IMR-90 (cell line): ENCODE results near the gene NKAIN2. TPM values are rescaled to one million over a fixed set of nuclear protein-coding genes. Genes with fewer than 3 reads are reported as not detected.
"Not testable (repeated sequence)": the region's sequence is repeated elsewhere in the genome, so short reads cannot be mapped to it uniquely, and the experiment has no call there.

Source experiments
- ATAC-seq: fragments of 200-7000 bp; cut with Tn5 transposase; 2 replicates; pipeline ENCODE4 v1.9.1; 2020; ENCODE audit warnings: low read depth, mild to moderate bottlenecking, moderate library complexity
- BruUV-seq: library from RNA; stranded (reverse); fragments of 400-500 nt; replicated peaks from 2 replicates; lab custom pipeline; 2021; lab: Mats Ljungman, UMichigan
- CTCF ChIA-PET: fragments of 300-600 bp; formaldehyde crosslinking; extraction: SDS; loops from one replicate; lab custom pipeline; 2021; ENCODE audit warnings: antibody characterized with exemption; lab: Yijun Ruan, JAX
- POLR2A ChIA-PET: fragments of 300-600 bp; sonication (Branson Sonifier 250); formaldehyde crosslinking; loops from one replicate; lab custom pipeline; 2022; ENCODE audit warnings: antibody characterized with exemption; ENCODE audit not compliant: unreplicated experiment; lab: Charles Lee
- DNase-seq: peaks from one replicate; pipeline ENCODE4 v3.0.0; 2013
- H2AFZ ChIP-seq: replicated peaks from 2 replicates; pipeline ENCODE3; 2013; ENCODE audit warnings: low read length, mild to moderate bottlenecking; ENCODE audit not compliant: poor library complexity
- H2AK5ac ChIP-seq: 2 replicates; pipeline ENCODE4 v1.6.1; 2013; ENCODE audit warnings: low read depth, low read length, inconsistent platforms
- H2AK9ac ChIP-seq: replicated peaks from 2 replicates; pipeline ENCODE3; 2013; ENCODE audit warnings: mild to moderate bottlenecking, low read depth, low read length, moderate library complexity; ENCODE audit not compliant: poor library complexity
- H2BK120ac ChIP-seq: 2 replicates; pipeline ENCODE4 v1.6.1; 2013; ENCODE audit warnings: low read depth, low read length, inconsistent platforms
- H2BK15ac ChIP-seq: 3 replicates; pipeline ENCODE4 v1.6.1; 2013; ENCODE audit warnings: low read depth, low read length, inconsistent platforms
- H2BK20ac ChIP-seq: 2 replicates; pipeline ENCODE4 v1.6.1; 2013; ENCODE audit warnings: low read depth, mild to moderate bottlenecking, inconsistent platforms, low read length, moderate library complexity
- H2BK5ac ChIP-seq: 2 replicates; pipeline ENCODE4 v1.6.1; 2013; ENCODE audit warnings: mild to moderate bottlenecking, low read depth, low read length, inconsistent platforms; ENCODE audit not compliant: poor library complexity, severe bottlenecking
- H3K14ac ChIP-seq: replicated peaks from 2 replicates; pipeline ENCODE4 v1.6.1; 2013; ENCODE audit warnings: low read depth, low read length, inconsistent platforms
- H3K18ac ChIP-seq: 2 replicates; pipeline ENCODE4 v1.6.1; 2013; ENCODE audit warnings: low read depth, low read length, control low read depth
- H3K23ac ChIP-seq: 2 replicates; pipeline ENCODE4 v1.6.1; 2013; ENCODE audit warnings: low read depth, low read length, inconsistent platforms
- H3K27ac ChIP-seq: 2 replicates; pipeline ENCODE4 v1.5.1; 2013; ENCODE audit warnings: mild to moderate bottlenecking, control low read depth, low read length; ENCODE audit not compliant: insufficient read depth
- H3K27me3 ChIP-seq: 2 replicates; pipeline ENCODE4 v1.6.1; 2013; ENCODE audit warnings: low read length; ENCODE audit not compliant: control insufficient read depth, insufficient read depth
- H3K36me3 ChIP-seq: 2 replicates; pipeline ENCODE4 v1.6.1; 2013; ENCODE audit warnings: low read length, mixed read lengths; ENCODE audit not compliant: control insufficient read depth, insufficient read depth
- H3K4ac ChIP-seq: 2 replicates; pipeline ENCODE4 v1.6.1; 2013; ENCODE audit warnings: low read depth, low read length, inconsistent platforms
- H3K4me1 ChIP-seq: 2 replicates; pipeline ENCODE4 v1.6.1; 2013; ENCODE audit warnings: low read length, mixed read lengths; ENCODE audit not compliant: control insufficient read depth, insufficient read depth
- H3K4me2 ChIP-seq: 2 replicates; pipeline ENCODE4 v1.6.1; 2013; ENCODE audit warnings: low read depth, mild to moderate bottlenecking, control low read depth, low read length, moderate library complexity
- H3K4me3 ChIP-seq: 2 replicates; pipeline ENCODE4 v1.5.1; 2013; ENCODE audit warnings: low read depth, mild to moderate bottlenecking, control low read depth, low read length, moderate library complexity; ENCODE audit not compliant: insufficient read depth
- H3K56ac ChIP-seq: 2 replicates; pipeline ENCODE4 v1.6.1; 2013; ENCODE audit warnings: low read length, inconsistent platforms; ENCODE audit not compliant: insufficient read depth; ENCODE audit errors: extremely low read depth
- H3K79me1 ChIP-seq, 2 experiments: 2 replicates each; pipeline ENCODE4 v1.6.1; 2013; ENCODE audit warnings: low read length in 2 of 2, inconsistent platforms in 1 of 2, low read depth in 1 of 2
- H3K9ac ChIP-seq: 2 replicates; pipeline ENCODE4 v1.6.1; 2013; ENCODE audit warnings: low read depth, low read length, control low read depth
- H3K9me1 ChIP-seq: 2 replicates; pipeline ENCODE4 v1.6.1; 2013; ENCODE audit warnings: low read length, inconsistent platforms; ENCODE audit not compliant: insufficient read depth
- H3K9me3 ChIP-seq: 2 replicates; pipeline ENCODE4 v1.6.1; 2013; ENCODE audit warnings: low read length; ENCODE audit not compliant: control insufficient read depth, insufficient read depth
- H4K20me1 ChIP-seq: 2 replicates; pipeline ENCODE4 v1.6.1; 2013; ENCODE audit warnings: low read length, inconsistent platforms; ENCODE audit not compliant: insufficient read depth
- H4K5ac ChIP-seq: 2 replicates; pipeline ENCODE4 v1.6.1; 2013; ENCODE audit warnings: mild to moderate bottlenecking, low read depth, low read length, control low read depth
- H4K8ac ChIP-seq, 2 experiments: 2 replicates each; pipeline ENCODE4 v1.6.1; 2013; ENCODE audit warnings: low read depth in 2 of 2, low read length in 2 of 2, control low read depth in 1 of 2, inconsistent platforms in 1 of 2
- H4K91ac ChIP-seq: 2 replicates; pipeline ENCODE4 v1.6.1; 2013; ENCODE audit warnings: low read depth, low read length, inconsistent platforms; ENCODE audit not compliant: insufficient read depth
- WGBS, 2 experiments: methylation state at CpG; one replicate each; pipeline versions ENCODE4 v1.1.5 to v1.1.7; 2013; ENCODE audit warnings: missing lambda C conversion rate in 2 of 2; ENCODE audit not compliant: insufficient read length in 1 of 2; ENCODE audit errors: extremely low coverage in 2 of 2; 5-methylcytosine and 5-hydroxymethylcytosine counted together
- dilution Hi-C: fragments of 300-500 bp; cut with HindIII; formaldehyde crosslinking; loops from one replicate; pipeline ENCODE4 v1.14.3; 2018; ENCODE audit warnings: low sequenced_read_pairs; ENCODE audit not compliant: unreplicated experiment
- in situ Hi-C: fragments of 300-500 bp; cut with MboI; formaldehyde crosslinking; loops from 3 replicates; pipeline ENCODE4 v1.14.3; 2019; ENCODE audit warnings: low sequenced_read_pairs, inconsistent platforms, mixed read lengths
- intact Hi-C: fragments of 100-400 bp; cut with micrococcal nuclease; formaldehyde crosslinking; loops from 2 replicates; pipeline ENCODE4 v1.10.0; 2022
- polyA plus RNA-seq, 3 experiments: library from polyadenylated mRNA; depleted of rRNA; stranded (reverse); fragments of >200 nt; gene quantifications; 2 replicates each; pipeline ENCODE4 v1.2.3, GENCODE V29; 2012; ENCODE audit warnings: low replicate concordance in 1 of 3
- total RNA-seq: library from RNA; depleted of rRNA; stranded (reverse); fragments of >200 nt; gene quantifications from 2 replicates; pipeline ENCODE4 v1.2.3, GENCODE V29; 2012

NKAIN2 gene
- total and polyA plus RNA-seq, 2 of the 4 experiments (the other 2 are of a cell fraction), result not detected

- H3K27ac ChIP-seq, H4K8ac ChIP-seq, H2BK15ac ChIP-seq, intact Hi-C loops, H3K36me3 ChIP-seq, BruUV-seq, H3K27me3 ChIP-seq, H3K14ac ChIP-seq, H4K20me1 ChIP-seq, ATAC-seq, H3K4me2 ChIP-seq, H4K5ac ChIP-seq, POLR2A ChIA-PET, CTCF ChIA-PET, H3K4me1 ChIP-seq, H3K23ac ChIP-seq, H2AK5ac ChIP-seq, H2BK5ac ChIP-seq, H3K9me1 ChIP-seq, H2AFZ ChIP-seq, H2BK120ac ChIP-seq, H3K4me3 ChIP-seq, H2BK20ac ChIP-seq, H4K91ac ChIP-seq, DNase-seq, H3K79me1 ChIP-seq, H3K9ac ChIP-seq, H3K4ac ChIP-seq, in situ Hi-C loops, dilution Hi-C loops, H3K56ac ChIP-seq, H3K9me3 ChIP-seq, H3K18ac ChIP-seq, H2AK9ac ChIP-seq: not testable (repeated sequence)
- WGBS, 2 experiments, result no CpG with 5 or more reads among the region's 2 CpGs
Observed at GRCh38 chr6:124560078-124560477, 756.4 kb downstream of the NKAIN2 start.
